DMS114 treated with DMSO at 0.1 percent for 48 hours (cell line): ENCODE results near the gene CGB7.
"Not testable (repeated sequence)": the region's sequence is repeated elsewhere in the genome, so short reads cannot be mapped to it uniquely, and the experiment has no call there.

Source experiments
- DNase-seq: peaks from one replicate; lab custom pipeline; 2025; ENCODE audit not compliant: unreplicated experiment; lab: John Stamatoyannopoulos, UW

CGB7 gene

GRCh38 chr19:49057636-49058234 lies at the start of gene CGB7:
Gene CGB7, minus strand, starts transcription at chr19:49057749. Its CDS starts 2,374 bp downstream, at chr19:49055375.
- DNase-seq = peak; percentile 52

- DNase-seq = no peak
These were observed 49.1 kb upstream of the CGB7 start for GRCh38 chr19:49106648-49107135.

GRCh38 chr19:49104229-49104864 lies 46.8 kb upstream of the CGB7 start:
- DNase-seq = no peak

- DNase-seq = no peak
These were observed 46.0 kb upstream of the CGB7 start for GRCh38 chr19:49103331-49104085.

- DNase-seq = no peak
These were observed 44.8 kb upstream of the CGB7 start for GRCh38 chr19:49102303-49102702.

- no peak for DNase-seq
These were observed 43.6 kb upstream of the CGB7 start for GRCh38 chr19:49101160-49101559.

- no peak for DNase-seq
These were observed 41.2 kb upstream of the CGB7 start for GRCh38 chr19:49098795-49099194.

GRCh38 chr19:49097453-49098288 lies 40.1 kb upstream of the CGB7 start:
- DNase-seq = peak; percentile 29

- no peak for DNase-seq
These were observed 37.2 kb upstream of the CGB7 start for GRCh38 chr19:49094505-49095482.

GRCh38 chr19:49092686-49093085 lies 35.1 kb upstream of the CGB7 start:
- no peak for DNase-seq

- DNase-seq = no peak
These were observed 34.0 kb upstream of the CGB7 start for GRCh38 chr19:49091391-49092038.

GRCh38 chr19:49086296-49086695 lies 28.7 kb upstream of the CGB7 start:
- DNase-seq = no peak

- no peak for DNase-seq
These were observed 28.3 kb upstream of the CGB7 start for GRCh38 chr19:49085868-49086232.

GRCh38 chr19:49085020-49085867 lies 27.7 kb upstream of the CGB7 start, which contains the start of gene SNRNP70:
Gene SNRNP70, plus strand, starts transcription at chr19:49085451. Its CDS starts 964 bp downstream, at chr19:49086415.
- peak; percentile 91 for DNase-seq

- DNase-seq = no peak
These were observed 26.9 kb upstream of the CGB7 start for GRCh38 chr19:49084206-49085019.

GRCh38 chr19:49081273-49081672 lies 23.7 kb upstream of the CGB7 start:
- no peak for DNase-seq

- DNase-seq = no peak
These were observed 22.8 kb upstream of the CGB7 start for GRCh38 chr19:49080392-49080791.

- not testable (repeated sequence) for DNase-seq
These were observed 17.3 kb upstream of the CGB7 start for GRCh38 chr19:49074869-49075268.
